Astrocyte (in vitro differentiated cells and primary cell): Measurements from ENCODE around the gene IRF3.

Experiments
- CTCF ChIP-seq: IDR thresholded peaks from 2 replicates; pipeline ENCODE4 v1.5.1; 2011; ENCODE audit warnings: low read depth, mild to moderate bottlenecking, inconsistent platforms, low read length, moderate library complexity; ENCODE audit not compliant: insufficient read depth
- EZH2 ChIP-seq: IDR thresholded peaks from 2 replicates; pipeline ENCODE4 v1.6.1; 2012; ENCODE audit warnings: mild to moderate bottlenecking, low read length, inconsistent platforms; ENCODE audit not compliant: insufficient read depth

GRCh38 chr19:49631014-49631588 is 34.6 kb downstream of the IRF3 start:
- TF ChIP-seq CTCF (no peak), EZH2 (no peak)
